Small intestine (tissue), 7 donors: ENCODE results near the gene RAPGEF2. TPM values are rescaled to one million over a fixed set of nuclear protein-coding genes. Genes with fewer than 3 reads are reported as not detected.

Experiments used
- DNase-seq, 2 donors: peaks; one replicate each; pipeline versions ENCODE4 v3.0.0 to v3.0.0-alpha.2; 2013
- FAIRE-seq: peaks from 2 replicates; lab custom pipeline; 2012; peaks lifted over from hg19 to GRCh38; lab: Jason Lieb, UNC
- H3K27ac ChIP-seq, 3 donors: one replicate each; pipeline ENCODE4 v1.5.1; 2013; ENCODE audit warnings: low read length in 2 of 3, mild to moderate bottlenecking in 2 of 3, control low read depth in 1 of 3, inconsistent platforms in 1 of 3, low read depth in 1 of 3, moderate library complexity in 1 of 3
- H3K27me3 ChIP-seq, 3 donors: one replicate each; pipeline ENCODE4 v1.6.1; 2013; ENCODE audit warnings: low read length in 3 of 3, inconsistent platforms in 1 of 3; ENCODE audit not compliant: control insufficient read depth in 3 of 3, insufficient read depth in 3 of 3
- H3K36me3 ChIP-seq, 3 donors: one replicate each; pipeline ENCODE4 v1.6.1; 2013; ENCODE audit warnings: low read length in 3 of 3, inconsistent platforms in 1 of 3, low read depth in 1 of 3, mild to moderate bottlenecking in 1 of 3, moderate library complexity in 1 of 3; ENCODE audit not compliant: control insufficient read depth in 3 of 3, insufficient read depth in 2 of 3
- H3K4me1 ChIP-seq, 3 donors: one replicate each; pipeline ENCODE4 v1.6.1; 2013; ENCODE audit warnings: low read length in 2 of 3, inconsistent platforms in 1 of 3, low read depth in 1 of 3, mild to moderate bottlenecking in 1 of 3, moderate library complexity in 1 of 3; ENCODE audit not compliant: control insufficient read depth in 3 of 3, insufficient read depth in 2 of 3
- H3K4me3 ChIP-seq, 3 donors: one replicate each; pipeline ENCODE4 v1.5.1; 2013; ENCODE audit warnings: low read length in 3 of 3, control low read depth in 1 of 3, inconsistent platforms in 1 of 3, low read depth in 1 of 3, mild to moderate bottlenecking in 1 of 3, moderate library complexity in 1 of 3
- H3K9me3 ChIP-seq, 2 donors: one replicate each; pipeline ENCODE4 v1.6.1; 2013; ENCODE audit warnings: low read depth in 1 of 2, low read length in 1 of 2; ENCODE audit not compliant: control insufficient read depth in 2 of 2, insufficient read depth in 1 of 2
- WGBS, 3 donors: extraction: QIAGEN DNeasy Blood & Tissue Kit; methylation state at CpG; one replicate each; pipeline ENCODE4 v1.1.7; 2013; 5-methylcytosine and 5-hydroxymethylcytosine counted together
- polyA plus RNA-seq, 4 donors: library from polyadenylated mRNA; stranded (reverse) in 3 of 4; unstranded in 1 of 4; fragments of 200-250 nt in 3 of 4; fragments of 120-200 nt in 1 of 4; gene quantifications; one replicate each; pipeline versions ENCODE4 v1.2.1 to v1.2.3, GENCODE V29; 2013
- donor health status: healthy with polysubstance abuse.
- donor health status: control.
- donor health status: control.
- donor health status: Bipolar disorder and iron deficiency.
- donor health status: healthy.

RAPGEF2 gene
- polyA plus RNA-seq, 4 donors = 7.6 to 49.5 (median 11.8) TPM

- H3K4me3 ChIP-seq = no peak overlapping the region
- H3K9me3 ChIP-seq = no peaks in the 10 kb centered on the region
- H3K4me1 ChIP-seq = peaks cover 0 to 5% (median 2%) of the 10 kb centered on the region in 3 donors
- no peak for FAIRE-seq
- peak overlapping the region in 1 of 3 donors; percentile 34 for H3K27ac ChIP-seq
- no peaks in the 10 kb centered on the region for H3K27me3 ChIP-seq
- peak; percentile 41 to 64 for DNase-seq
- H3K36me3 ChIP-seq = peaks cover 0 to 15% (median 6%) of the 10 kb centered on the region in 3 donors
Observed at GRCh38 chr4:159326480-159326879, 223.6 kb downstream of the RAPGEF2 start.

- Histone ChIP-seq H3K36me3 (peaks cover 0 to 11% (median 6%) of the 10 kb centered on the region in 3 donors), H3K4me1 (peaks cover 0 to 5% (median 2%) of the 10 kb centered on the region in 3 donors), H3K4me3 (no peak overlapping the region), H3K27me3 (no peaks in the 10 kb centered on the region), H3K9me3 (no peaks in the 10 kb centered on the region), H3K27ac (no peak overlapping the region)
- WGBS, 3 donors = 93 to 95% (median 94%) methylated on average over 2 of the region's 2 CpGs
- DNase-seq (no peak), FAIRE-seq (no peak)
Observed at GRCh38 chr4:159328766-159329165, 225.9 kb downstream of the RAPGEF2 start.

GRCh38 chr4:159334461-159334860, 231.6 kb downstream of the RAPGEF2 start:
- no peak overlapping the region for H3K4me3 ChIP-seq
- peaks cover 5 to 10% (median 7%) of the 10 kb centered on the region in 3 donors for H3K36me3 ChIP-seq
- H3K4me1 ChIP-seq = no peaks in the 10 kb centered on the region
- 89 to 100% (median 97%) methylated on average over 1 of the region's 1 CpG for WGBS, 3 donors
- no peak for DNase-seq
- no peaks in the 10 kb centered on the region for H3K9me3 ChIP-seq
- no peak overlapping the region for H3K27ac ChIP-seq
- no peak for FAIRE-seq
- no peaks in the 10 kb centered on the region for H3K27me3 ChIP-seq

GRCh38 chr4:159337041-159337440, 234.2 kb downstream of the RAPGEF2 start:
- WGBS, 3 donors = 88 to 99% (median 96%) methylated on average over 2 of the region's 2 CpGs
- Histone ChIP-seq H3K36me3 (peaks cover 7 to 8% (median 7%) of the 10 kb centered on the region in 3 donors), H3K27me3 (no peaks in the 10 kb centered on the region)

GRCh38 chr4:159341522-159341921, 238.6 kb downstream of the RAPGEF2 start:
- 79 to 89% (median 81%) methylated on average over 2 of the region's 2 CpGs for WGBS, 3 donors
- Histone ChIP-seq H3K4me1 (no peaks in the 10 kb centered on the region), H3K27me3 (no peaks in the 10 kb centered on the region), H3K36me3 (peaks cover 10 to 15% (median 14%) of the 10 kb centered on the region in 3 donors), H3K27ac (no peak overlapping the region), H3K9me3 (no peaks in the 10 kb centered on the region), H3K4me3 (no peak overlapping the region)
- DNase-seq = no peak
- no peak for FAIRE-seq

More at GRCh38 chr4:159337041-159337440, 234.2 kb downstream of the RAPGEF2 start:
- Histone ChIP-seq H3K27ac (no peak overlapping the region), H3K4me3 (no peak overlapping the region), H3K9me3 (no peaks in the 10 kb centered on the region), H3K4me1 (no peaks in the 10 kb centered on the region)
- FAIRE-seq = no peak
- no peak for DNase-seq

- WGBS, 3 donors = 87 to 94% (median 89%) methylated on average over 3 of the region's 3 CpGs
- no peak for FAIRE-seq
- peaks cover 14 to 15% (median 15%) of the 10 kb centered on the region in 3 donors for H3K36me3 ChIP-seq
Observed at GRCh38 chr4:159342374-159342773, 239.5 kb downstream of the RAPGEF2 start.

GRCh38 chr4:159343116-159343515, 240.2 kb downstream of the RAPGEF2 start:
- peaks cover 14 to 22% (median 14%) of the 10 kb centered on the region in 3 donors for H3K36me3 ChIP-seq
- no peaks in the 10 kb centered on the region for H3K27me3 ChIP-seq
- no peaks in the 10 kb centered on the region for H3K9me3 ChIP-seq
- H3K4me1 ChIP-seq = no peaks in the 10 kb centered on the region
- DNase-seq (no peak), FAIRE-seq (no peak)
- no peak overlapping the region for H3K4me3 ChIP-seq
- no peak overlapping the region for H3K27ac ChIP-seq
- 86 to 90% (median 89%) methylated on average over 8 of the region's 8 CpGs for WGBS, 3 donors

More at GRCh38 chr4:159342374-159342773, 239.5 kb downstream of the RAPGEF2 start:
- no peaks in the 10 kb centered on the region for H3K27me3 ChIP-seq
- no peak for DNase-seq
- H3K4me1 ChIP-seq = no peaks in the 10 kb centered on the region
- no peak overlapping the region for H3K4me3 ChIP-seq
- H3K27ac ChIP-seq = no peak overlapping the region
- H3K9me3 ChIP-seq = no peaks in the 10 kb centered on the region

GRCh38 chr4:159344877-159345276, 242.0 kb downstream of the RAPGEF2 start:
- 95 to 99% (median 97%) methylated on average over 4 of the region's 4 CpGs for WGBS, 3 donors
- Histone ChIP-seq H3K36me3 (peaks cover 6 to 22% (median 10%) of the 10 kb centered on the region in 3 donors), H3K27ac (no peak overlapping the region), H3K4me1 (no peaks in the 10 kb centered on the region), H3K4me3 (no peak overlapping the region), H3K9me3 (no peaks in the 10 kb centered on the region), H3K27me3 (no peaks in the 10 kb centered on the region)
- FAIRE-seq (no peak), DNase-seq (no peak)

GRCh38 chr4:159346681-159347080, 243.8 kb downstream of the RAPGEF2 start:
- no peak overlapping the region for H3K4me3 ChIP-seq
- no peaks in the 10 kb centered on the region for H3K27me3 ChIP-seq
- WGBS, 3 donors = 95 to 98% (median 96%) methylated on average over 5 of the region's 5 CpGs
- no peaks in the 10 kb centered on the region for H3K9me3 ChIP-seq
- FAIRE-seq = no peak
- peaks cover 6 to 25% (median 12%) of the 10 kb centered on the region in 3 donors for H3K36me3 ChIP-seq
- H3K4me1 ChIP-seq = no peaks in the 10 kb centered on the region
- no peak for DNase-seq
- H3K27ac ChIP-seq = no peak overlapping the region
